ENCODE measurements around the gene MYNN.

The MYNN gene

DNA sequence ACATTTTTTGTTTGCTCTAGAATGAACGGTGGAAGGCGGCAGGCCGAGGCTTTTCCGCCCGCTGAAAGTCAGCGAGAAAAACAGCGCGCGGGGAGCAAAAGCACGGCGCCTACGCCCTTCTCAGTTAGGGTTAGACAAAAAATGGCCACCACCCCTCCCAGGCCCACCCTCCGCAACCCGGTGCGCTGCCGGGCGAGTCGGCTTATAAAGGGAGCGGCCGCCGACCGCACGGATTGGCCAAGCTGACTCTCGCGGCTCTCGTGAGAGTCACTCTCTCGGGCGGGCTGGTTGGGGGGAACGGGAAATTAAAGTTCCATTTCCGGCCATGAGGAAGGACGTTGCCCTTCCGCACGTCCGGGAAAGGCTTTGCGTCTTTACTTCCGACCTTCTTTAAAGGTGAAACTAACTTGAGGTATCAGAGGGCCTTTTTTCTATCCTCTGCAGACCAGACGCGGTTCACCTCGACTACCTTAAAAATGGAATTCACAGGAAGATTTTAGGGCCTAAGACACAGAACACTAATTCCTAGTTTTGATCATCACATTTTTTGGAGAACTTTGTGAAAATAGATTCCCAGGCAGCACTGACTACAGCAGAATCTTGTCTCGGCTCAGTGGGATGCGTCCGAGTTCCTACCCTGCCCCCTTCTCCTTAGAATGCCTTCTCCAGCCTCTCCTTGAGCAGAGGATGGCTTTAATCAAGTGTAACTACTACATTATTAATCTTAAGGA, 8.1 kb upstream of the MYNN start, which contains the start of gene TERC (continued):
- TF ChIP-seq, protein P1, sequence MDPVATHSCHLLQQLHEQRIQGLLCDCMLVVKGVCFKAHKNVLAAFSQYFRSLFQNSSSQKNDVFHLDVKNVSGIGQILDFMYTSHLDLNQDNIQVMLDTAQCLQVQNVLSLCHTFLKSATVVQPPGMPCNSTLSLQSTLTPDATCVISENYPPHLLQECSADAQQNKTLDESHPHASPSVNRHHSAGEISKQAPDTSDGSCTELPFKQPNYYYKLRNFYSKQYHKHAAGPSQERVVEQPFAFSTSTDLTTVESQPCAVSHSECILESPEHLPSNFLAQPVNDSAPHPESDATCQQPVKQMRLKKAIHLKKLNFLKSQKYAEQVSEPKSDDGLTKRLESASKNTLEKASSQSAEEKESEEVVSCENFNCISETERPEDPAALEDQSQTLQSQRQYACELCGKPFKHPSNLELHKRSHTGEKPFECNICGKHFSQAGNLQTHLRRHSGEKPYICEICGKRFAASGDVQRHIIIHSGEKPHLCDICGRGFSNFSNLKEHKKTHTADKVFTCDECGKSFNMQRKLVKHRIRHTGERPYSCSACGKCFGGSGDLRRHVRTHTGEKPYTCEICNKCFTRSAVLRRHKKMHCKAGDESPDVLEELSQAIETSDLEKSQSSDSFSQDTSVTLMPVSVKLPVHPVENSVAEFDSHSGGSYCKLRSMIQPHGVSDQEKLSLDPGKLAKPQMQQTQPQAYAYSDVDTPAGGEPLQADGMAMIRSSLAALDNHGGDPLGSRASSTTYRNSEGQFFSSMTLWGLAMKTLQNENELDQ (tag by site-specific recombination; IDR thresholded peaks at IDR 0.05; ENCODE audit: low read depth): no peak
- no peak for TF ChIP-seq ZNF571 (tag by site-specific recombination; IDR thresholded peaks at IDR 0.05)
- TF ChIP-seq, protein P2, sequence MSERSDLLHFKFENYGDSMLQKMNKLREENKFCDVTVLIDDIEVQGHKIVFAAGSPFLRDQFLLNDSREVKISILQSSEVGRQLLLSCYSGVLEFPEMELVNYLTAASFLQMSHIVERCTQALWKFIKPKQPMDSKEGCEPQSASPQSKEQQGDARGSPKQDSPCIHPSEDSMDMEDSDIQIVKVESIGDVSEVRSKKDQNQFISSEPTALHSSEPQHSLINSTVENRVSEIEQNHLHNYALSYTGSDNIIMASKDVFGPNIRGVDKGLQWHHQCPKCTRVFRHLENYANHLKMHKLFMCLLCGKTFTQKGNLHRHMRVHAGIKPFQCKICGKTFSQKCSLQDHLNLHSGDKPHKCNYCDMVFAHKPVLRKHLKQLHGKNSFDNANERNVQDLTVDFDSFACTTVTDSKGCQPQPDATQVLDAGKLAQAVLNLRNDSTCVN (tag by site-specific recombination; optimal IDR thresholded peaks at IDR 0.05): peak; percentile 57
- TF ChIP-seq ZNF623 (tag by site-specific recombination; IDR thresholded peaks at IDR 0.05): no peak
- TF ChIP-seq ZNF426 (tag by site-specific recombination; IDR thresholded peaks at IDR 0.05): no peak
- peak; percentile 9; the same call in 1 of the 2 replicates for TF ChIP-seq ZBTB17 (tag by site-specific recombination; IDR thresholded peaks at IDR 0.05)
- no peak for TF ChIP-seq ZNF707 (tag by site-specific recombination; IDR thresholded peaks at IDR 0.05)
- TF ChIP-seq, protein P3, sequence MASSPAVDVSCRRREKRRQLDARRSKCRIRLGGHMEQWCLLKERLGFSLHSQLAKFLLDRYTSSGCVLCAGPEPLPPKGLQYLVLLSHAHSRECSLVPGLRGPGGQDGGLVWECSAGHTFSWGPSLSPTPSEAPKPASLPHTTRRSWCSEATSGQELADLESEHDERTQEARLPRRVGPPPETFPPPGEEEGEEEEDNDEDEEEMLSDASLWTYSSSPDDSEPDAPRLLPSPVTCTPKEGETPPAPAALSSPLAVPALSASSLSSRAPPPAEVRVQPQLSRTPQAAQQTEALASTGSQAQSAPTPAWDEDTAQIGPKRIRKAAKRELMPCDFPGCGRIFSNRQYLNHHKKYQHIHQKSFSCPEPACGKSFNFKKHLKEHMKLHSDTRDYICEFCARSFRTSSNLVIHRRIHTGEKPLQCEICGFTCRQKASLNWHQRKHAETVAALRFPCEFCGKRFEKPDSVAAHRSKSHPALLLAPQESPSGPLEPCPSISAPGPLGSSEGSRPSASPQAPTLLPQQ (tag by site-specific recombination; IDR thresholded peaks at IDR 0.05): peak; percentile 22; the same call in 1 of the 2 replicates
- no peak for TF ChIP-seq SCRT2 (tag by site-specific recombination; IDR thresholded peaks at IDR 0.05)
- TF ChIP-seq, protein P4, sequence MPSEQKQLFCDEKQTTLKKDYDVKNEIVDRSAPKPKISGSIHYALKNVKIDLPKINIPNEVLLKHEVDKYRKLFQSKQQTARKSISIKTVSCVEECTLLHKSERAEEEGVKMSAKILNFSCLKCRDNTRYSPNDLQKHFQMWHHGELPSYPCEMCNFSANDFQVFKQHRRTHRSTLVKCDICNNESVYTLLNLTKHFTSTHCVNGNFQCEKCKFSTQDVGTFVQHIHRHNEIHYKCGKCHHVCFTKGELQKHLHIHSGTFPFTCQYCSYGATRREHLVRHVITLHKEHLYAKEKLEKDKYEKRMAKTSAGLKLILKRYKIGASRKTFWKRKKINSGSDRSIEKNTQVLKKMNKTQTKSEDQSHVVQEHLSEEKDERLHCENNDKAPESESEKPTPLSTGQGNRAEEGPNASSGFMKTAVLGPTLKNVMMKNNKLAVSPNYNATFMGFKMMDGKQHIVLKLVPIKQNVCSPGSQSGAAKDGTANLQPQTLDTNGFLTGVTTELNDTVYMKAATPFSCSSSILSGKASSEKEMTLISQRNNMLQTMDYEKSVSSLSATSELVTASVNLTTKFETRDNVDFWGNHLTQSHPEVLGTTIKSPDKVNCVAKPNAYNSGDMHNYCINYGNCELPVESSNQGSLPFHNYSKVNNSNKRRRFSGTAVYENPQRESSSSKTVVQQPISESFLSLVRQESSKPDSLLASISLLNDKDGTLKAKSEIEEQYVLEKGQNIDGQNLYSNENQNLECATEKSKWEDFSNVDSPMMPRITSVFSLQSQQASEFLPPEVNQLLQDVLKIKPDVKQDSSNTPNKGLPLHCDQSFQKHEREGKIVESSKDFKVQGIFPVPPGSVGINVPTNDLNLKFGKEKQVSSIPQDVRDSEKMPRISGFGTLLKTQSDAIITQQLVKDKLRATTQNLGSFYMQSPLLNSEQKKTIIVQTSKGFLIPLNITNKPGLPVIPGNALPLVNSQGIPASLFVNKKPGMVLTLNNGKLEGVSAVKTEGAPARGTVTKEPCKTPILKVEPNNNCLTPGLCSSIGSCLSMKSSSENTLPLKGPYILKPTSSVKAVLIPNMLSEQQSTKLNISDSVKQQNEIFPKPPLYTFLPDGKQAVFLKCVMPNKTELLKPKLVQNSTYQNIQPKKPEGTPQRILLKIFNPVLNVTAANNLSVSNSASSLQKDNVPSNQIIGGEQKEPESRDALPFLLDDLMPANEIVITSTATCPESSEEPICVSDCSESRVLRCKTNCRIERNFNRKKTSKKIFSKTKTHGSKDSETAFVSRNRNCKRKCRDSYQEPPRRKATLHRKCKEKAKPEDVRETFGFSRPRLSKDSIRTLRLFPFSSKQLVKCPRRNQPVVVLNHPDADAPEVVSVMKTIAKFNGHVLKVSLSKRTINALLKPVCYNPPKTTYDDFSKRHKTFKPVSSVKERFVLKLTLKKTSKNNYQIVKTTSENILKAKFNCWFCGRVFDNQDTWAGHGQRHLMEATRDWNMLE (tag by site-specific recombination; conservative IDR thresholded peaks at IDR 0.05; ENCODE audit: low read depth): peak; percentile 98
- TF ChIP-seq WT1 (tag by site-specific recombination; IDR thresholded peaks at IDR 0.05): 0 out of 2 replicates have a peak, but pooled peaks have one; percentile 30
- no peak for TF ChIP-seq MYNN (tag by site-specific recombination; IDR thresholded peaks at IDR 0.05; ENCODE audit: borderline replicate concordance)
- TF ChIP-seq ZNF302 (tag by site-specific recombination; IDR thresholded peaks at IDR 0.05; ENCODE audit: low read depth): no peak
- TF ChIP-seq GLI2 (tag by site-specific recombination; IDR thresholded peaks at IDR 0.05; ENCODE audit: borderline replicate concordance, low read depth): no peak
- TF ChIP-seq ZNF211 (tag by site-specific recombination; IDR thresholded peaks at IDR 0.05; ENCODE audit: low read depth): no peak
- no peak for TF ChIP-seq ZNF621 (tag by site-specific recombination; IDR thresholded peaks at IDR 0.05)
- TF ChIP-seq ZNF391 (tag by site-specific recombination; IDR thresholded peaks at IDR 0.05; ENCODE audit: borderline replicate concordance, low read depth): no peak
- no peak for TF ChIP-seq ZNF837 (tag by site-specific recombination; IDR thresholded peaks at IDR 0.05)
- TF ChIP-seq IKZF3 (tag by site-specific recombination; IDR thresholded peaks at IDR 0.05): no peak
- TF ChIP-seq ZNF221 (tag by site-specific recombination; IDR thresholded peaks at IDR 0.05; ENCODE audit: borderline replicate concordance): no peak
- TF ChIP-seq, protein P5, sequence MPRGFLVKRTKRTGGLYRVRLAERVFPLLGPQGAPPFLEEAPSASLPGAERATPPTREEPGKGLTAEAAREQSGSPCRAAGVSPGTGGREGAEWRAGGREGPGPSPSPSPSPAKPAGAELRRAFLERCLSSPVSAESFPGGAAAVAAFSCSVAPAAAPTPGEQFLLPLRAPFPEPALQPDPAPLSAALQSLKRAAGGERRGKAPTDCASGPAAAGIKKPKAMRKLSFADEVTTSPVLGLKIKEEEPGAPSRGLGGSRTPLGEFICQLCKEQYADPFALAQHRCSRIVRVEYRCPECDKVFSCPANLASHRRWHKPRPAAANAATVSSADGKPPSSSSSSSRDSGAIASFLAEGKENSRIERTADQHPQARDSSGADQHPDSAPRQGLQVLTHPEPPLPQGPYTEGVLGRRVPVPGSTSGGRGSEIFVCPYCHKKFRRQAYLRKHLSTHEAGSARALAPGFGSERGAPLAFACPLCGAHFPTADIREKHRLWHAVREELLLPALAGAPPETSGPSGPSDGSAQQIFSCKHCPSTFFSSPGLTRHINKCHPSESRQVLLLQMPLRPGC (tag by site-specific recombination; IDR thresholded peaks at IDR 0.05): 0 out of 2 replicates have a peak, but pooled peaks have one; percentile 5
- TF ChIP-seq ZNF561 (tag by site-specific recombination; IDR thresholded peaks at IDR 0.05; ENCODE audit: borderline replicate concordance): no peak
- no peak for TF ChIP-seq OVOL3 (tag by site-specific recombination; IDR thresholded peaks at IDR 0.05)
- TF ChIP-seq, protein P6, sequence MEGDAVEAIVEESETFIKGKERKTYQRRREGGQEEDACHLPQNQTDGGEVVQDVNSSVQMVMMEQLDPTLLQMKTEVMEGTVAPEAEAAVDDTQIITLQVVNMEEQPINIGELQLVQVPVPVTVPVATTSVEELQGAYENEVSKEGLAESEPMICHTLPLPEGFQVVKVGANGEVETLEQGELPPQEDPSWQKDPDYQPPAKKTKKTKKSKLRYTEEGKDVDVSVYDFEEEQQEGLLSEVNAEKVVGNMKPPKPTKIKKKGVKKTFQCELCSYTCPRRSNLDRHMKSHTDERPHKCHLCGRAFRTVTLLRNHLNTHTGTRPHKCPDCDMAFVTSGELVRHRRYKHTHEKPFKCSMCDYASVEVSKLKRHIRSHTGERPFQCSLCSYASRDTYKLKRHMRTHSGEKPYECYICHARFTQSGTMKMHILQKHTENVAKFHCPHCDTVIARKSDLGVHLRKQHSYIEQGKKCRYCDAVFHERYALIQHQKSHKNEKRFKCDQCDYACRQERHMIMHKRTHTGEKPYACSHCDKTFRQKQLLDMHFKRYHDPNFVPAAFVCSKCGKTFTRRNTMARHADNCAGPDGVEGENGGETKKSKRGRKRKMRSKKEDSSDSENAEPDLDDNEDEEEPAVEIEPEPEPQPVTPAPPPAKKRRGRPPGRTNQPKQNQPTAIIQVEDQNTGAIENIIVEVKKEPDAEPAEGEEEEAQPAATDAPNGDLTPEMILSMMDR (tag by site-specific recombination; IDR thresholded peaks at IDR 0.05): no peak
- TF ChIP-seq ZNF670 (tag by site-specific recombination; IDR thresholded peaks at IDR 0.05; ENCODE audit: low read depth): no peak
- no peak for TF ChIP-seq ZNF157 (tag by site-specific recombination; IDR thresholded peaks at IDR 0.05)
